Fibroblast of skin of left quadriceps (primary cell): ENCODE measurements around the gene UBQLN2.
"Not testable (repeated sequence)": the region's sequence is repeated elsewhere in the genome, so short reads cannot be mapped to it uniquely, and the experiment has no call there.

Source experiments
- DNase-seq, 2 experiments: peaks; one replicate each; pipeline ENCODE4 v3.0.0-alpha.2; 2013; ENCODE audit warnings: low read depth in 2 of 2

UBQLN2 gene

DNA sequence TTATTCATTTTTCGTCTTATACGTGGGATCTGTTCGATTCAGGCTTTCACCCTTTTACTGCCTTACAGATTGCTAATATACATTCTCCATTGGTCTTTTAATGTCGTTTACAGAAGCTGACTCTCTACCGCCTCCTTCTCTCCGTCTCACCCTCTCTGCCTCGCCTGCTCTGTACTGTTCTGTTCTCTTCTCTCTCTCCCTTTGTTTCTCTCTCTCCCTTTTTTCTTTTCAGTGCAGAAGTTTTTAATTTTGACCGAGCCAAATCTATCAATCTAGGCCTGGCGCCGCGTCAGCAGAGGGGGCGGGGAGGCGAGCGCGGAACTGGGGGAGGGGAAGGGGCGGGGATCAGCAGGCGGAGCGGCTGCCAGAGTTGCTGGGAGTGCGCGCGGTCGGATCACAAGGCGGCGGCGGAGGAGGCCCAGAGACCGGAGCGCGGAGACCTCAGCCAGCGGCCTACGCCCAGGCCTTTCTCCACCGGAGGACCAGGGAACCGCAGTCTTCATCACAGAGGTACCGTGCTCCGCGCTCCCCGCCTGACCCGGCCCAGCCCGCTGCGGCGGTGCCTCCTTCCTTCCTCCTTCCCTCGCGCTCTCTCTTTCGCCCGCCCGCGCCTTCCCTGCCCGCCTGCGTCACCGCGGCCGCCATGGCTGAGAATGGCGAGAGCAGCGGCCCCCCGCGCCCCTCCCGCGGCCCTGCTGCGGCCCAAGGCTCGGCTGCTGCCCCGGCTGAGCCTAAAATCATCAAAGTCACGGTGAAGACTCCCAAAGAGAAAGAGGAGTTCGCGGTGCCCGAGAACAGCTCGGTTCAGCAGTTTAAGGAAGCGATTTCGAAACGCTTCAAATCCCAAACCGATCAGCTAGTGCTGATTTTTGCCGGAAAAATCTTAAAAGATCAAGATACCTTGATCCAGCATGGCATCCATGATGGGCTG lies at the start of gene UBQLN2:
TSS of gene UBQLN2 (plus strand) at position 397 of the 931 bp plus-strand sequence. CDS start at position 644, 247 bp downstream.
- peak; percentile 67 to 78 for DNase-seq

DNA sequence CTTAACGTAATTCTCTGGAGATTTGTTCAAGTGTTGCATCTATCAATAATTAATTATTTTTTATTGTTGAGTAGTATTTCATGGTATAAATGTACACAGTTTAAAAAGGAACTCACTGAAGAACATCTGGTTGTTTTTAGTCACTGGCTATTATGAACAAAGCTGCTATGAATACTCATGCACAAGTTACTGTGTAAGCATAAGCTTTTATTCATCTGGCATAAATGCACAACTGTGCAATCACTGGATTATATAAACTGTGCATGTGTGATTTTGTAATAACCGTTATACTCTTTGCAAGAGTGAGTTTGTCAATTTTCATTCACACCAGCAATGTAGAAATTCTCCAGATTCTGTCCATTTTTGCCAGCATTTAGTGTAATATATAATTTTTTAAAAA lies 43.8 kb upstream of the UBQLN2 start:
- DNase-seq = no peak

- not testable (repeated sequence) for DNase-seq
These were observed 33.9 kb upstream of the UBQLN2 start for GRCh38 chrX:56529482-56530007.

GRCh38 chrX:56530011-56530410 lies 33.4 kb upstream of the UBQLN2 start:
- DNase-seq = no peak

- no peak for DNase-seq
These were observed 12.8 kb upstream of the UBQLN2 start for GRCh38 chrX:56550667-56551066.

GRCh38 chrX:56554870-56555269 lies 8.6 kb upstream of the UBQLN2 start:
- DNase-seq = no peak

DNA sequence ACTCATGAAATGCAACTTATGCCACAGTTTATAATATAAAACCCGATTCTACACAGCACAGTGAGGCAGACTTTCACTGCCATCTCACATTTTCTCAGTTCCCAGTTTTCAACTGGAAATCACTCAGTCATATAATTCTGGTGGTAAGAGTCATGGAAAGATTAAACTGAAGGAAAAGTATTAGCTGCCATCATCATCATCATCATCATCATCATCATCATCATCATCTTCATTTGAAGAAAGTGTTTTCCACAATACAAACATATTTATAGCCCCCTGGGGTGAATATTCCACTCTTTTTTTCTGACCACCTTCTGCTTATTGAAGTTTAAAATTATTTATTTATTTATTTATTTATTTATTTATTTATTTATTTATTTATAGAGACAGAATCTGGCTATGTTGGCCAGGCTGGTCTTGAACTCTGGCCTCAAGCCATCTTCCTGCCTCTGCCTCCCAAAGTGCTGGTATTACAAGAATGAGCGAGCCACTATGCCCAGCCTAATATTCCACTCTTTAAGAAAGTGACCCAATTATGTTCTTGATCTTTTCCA lies 6.0 kb upstream of the UBQLN2 start:
- no peak for DNase-seq

GRCh38 chrX:56564164-56564885 lies 898 bp downstream of the UBQLN2 start:
- DNase-seq = no peak

DNA sequence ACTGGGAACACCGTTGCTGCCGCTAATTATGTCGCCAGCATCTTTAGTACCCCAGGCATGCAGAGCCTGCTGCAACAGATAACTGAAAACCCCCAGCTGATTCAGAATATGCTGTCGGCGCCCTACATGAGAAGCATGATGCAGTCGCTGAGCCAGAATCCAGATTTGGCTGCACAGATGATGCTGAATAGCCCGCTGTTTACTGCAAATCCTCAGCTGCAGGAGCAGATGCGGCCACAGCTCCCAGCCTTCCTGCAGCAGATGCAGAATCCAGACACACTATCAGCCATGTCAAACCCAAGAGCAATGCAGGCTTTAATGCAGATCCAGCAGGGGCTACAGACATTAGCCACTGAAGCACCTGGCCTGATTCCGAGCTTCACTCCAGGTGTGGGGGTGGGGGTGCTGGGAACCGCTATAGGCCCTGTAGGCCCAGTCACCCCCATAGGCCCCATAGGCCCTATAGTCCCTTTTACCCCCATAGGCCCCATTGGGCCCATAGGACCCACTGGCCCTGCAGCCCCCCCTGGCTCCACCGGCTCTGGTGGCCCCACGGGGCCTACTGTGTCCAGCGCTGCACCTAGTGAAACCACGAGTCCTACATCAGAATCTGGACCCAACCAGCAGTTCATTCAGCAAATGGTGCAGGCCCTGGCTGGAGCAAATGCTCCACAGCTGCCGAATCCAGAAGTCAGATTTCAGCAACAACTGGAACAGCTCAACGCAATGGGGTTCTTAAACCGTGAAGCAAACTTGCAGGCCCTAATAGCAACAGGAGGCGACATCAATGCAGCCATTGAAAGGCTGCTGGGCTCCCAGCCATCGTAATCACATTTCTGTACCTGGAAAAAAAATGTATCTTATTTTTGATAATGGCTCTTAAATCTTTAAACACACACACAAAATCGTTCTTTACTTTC lies 1.8 kb downstream of the UBQLN2 start:
- no peak for DNase-seq

- DNase-seq = no peak
These were observed 6.1 kb downstream of the UBQLN2 start for GRCh38 chrX:56569378-56570057.

DNA sequence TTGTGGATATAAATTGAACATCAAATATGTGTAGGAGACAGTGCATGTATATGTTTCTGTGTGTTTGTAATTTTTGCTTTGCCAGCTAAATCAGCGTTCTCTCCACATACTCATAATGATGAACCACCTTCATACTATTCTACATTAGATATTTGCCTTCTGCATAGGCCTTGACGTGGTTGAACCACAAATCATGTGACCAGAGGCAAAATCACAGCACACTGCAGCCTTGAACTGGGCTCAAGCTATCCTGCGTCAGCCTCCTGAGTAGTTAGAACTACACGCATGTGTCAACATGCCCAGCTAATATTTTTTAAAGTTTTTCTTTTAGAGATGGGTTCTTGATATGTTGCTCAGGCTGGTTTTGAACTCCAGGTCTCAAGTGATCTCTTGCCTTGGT lies 9.5 kb downstream of the UBQLN2 start:
- no peak for DNase-seq

- DNase-seq = no peak
These were observed 11.4 kb downstream of the UBQLN2 start for GRCh38 chrX:56574861-56575260.

DNA sequence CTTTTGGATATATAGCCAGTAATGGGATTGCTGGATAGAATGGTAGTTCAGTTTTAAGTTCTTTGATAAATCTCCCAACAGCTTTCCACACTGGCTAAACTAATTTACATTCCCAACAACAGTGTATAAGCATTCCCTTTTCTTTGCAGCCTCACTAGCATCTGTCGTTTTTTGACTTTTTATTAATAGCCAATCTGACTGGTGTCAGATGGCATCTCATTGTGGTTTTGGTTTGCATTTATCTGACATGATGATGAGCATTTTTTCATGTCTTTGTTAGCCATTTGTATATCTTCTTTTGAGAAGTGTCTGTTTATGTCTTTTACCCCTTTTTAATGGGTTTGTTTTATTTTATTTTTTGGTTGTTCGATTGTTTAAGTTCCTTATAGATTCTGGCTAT lies 13.3 kb downstream of the UBQLN2 start:
- DNase-seq = no peak

- DNase-seq = no peak
These were observed 25.2 kb downstream of the UBQLN2 start for GRCh38 chrX:56588397-56589188.

GRCh38 chrX:56591830-56592229 lies 28.4 kb downstream of the UBQLN2 start:
- DNase-seq = not testable (repeated sequence)

DNA sequence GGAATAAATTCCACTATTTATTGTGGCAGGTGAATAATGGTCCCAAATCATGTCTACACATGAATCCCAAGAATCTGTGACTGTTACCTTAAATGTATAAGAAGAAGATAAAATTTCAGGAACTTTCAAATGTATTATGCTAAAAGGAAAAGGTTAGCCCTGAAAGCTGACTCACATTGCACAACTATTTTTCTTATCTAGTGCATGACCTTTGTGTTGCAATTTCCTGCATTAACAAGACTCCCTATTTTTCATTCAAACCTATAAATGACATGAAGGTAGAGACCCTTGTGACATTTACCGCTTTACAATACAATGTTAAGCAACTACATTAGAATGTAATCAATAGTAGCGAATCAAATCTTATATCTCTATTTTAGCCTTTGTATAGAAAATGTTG lies 36.7 kb downstream of the UBQLN2 start:
- no peak for DNase-seq

- DNase-seq = no peak
These were observed 37.6 kb downstream of the UBQLN2 start for GRCh38 chrX:56600987-56601386.

GRCh38 chrX:56615282-56615681 lies 51.9 kb downstream of the UBQLN2 start:
- no peak for DNase-seq
